Cardiac muscle cell (in vitro differentiated cells and primary cell): Measurements from ENCODE around the gene MUL1. TPM values are rescaled to one million over a fixed set of nuclear protein-coding genes. Genes with fewer than 3 reads are reported as not detected.
A peak's percentile ranks its signal among the peaks of the same experiment; 100 is the strongest.

ENCODE experiments used
- DNase-seq, 2 donors: peaks; one replicate each; pipeline versions ENCODE4 v3.0.0 to v3.0.0-alpha.2; 2010 to 2017; ENCODE audit warnings: low read depth in 1 of 2, low spot score in 1 of 2
- H3K27ac ChIP-seq: fragments of 200-600 bp; sonication (generic); 2 replicates; pipeline ENCODE4 v1.5.1; 2016
- H3K27me3 ChIP-seq: fragments of 200-600 bp; sonication (generic); 2 replicates; pipeline ENCODE4 v1.6.0; 2016; ENCODE audit warnings: control low read depth
- H3K36me3 ChIP-seq: fragments of 200-600 bp; sonication (generic); 2 replicates; pipeline ENCODE4 v1.5.1; 2016; ENCODE audit warnings: control low read depth
- H3K4me1 ChIP-seq: fragments of 200-600 bp; sonication (generic); 2 replicates; pipeline ENCODE4 v1.8.1; 2017; ENCODE audit warnings: low read depth, mild to moderate bottlenecking, mixed run types
- H3K4me3 ChIP-seq: fragments of 200-600 bp; sonication (generic); 2 replicates; pipeline ENCODE4 v1.5.1; 2016; ENCODE audit warnings: mild to moderate bottlenecking
- H3K9me3 ChIP-seq: fragments of 200-600 bp; sonication (generic); 2 replicates; pipeline ENCODE4 v1.5.1; 2017; ENCODE audit warnings: low read depth, mild to moderate bottlenecking, control low read depth
- polyA plus RNA-seq: library from polyadenylated mRNA; unstranded; fragments of >200 nt; fragmentation: Nextera tagmentation; extraction: Ambion mirVana; gene quantifications from 2 replicates; pipeline ENCODE4 v1.2.1, GENCODE V29; 2016
- total RNA-seq: library from RNA; depleted of rRNA; stranded (reverse); fragments of >200 nt; gene quantifications from 2 replicates; pipeline ENCODE4 v1.2.3, GENCODE V29; 2016
- TF ChIP-seq, protein P1 (sequence below): IDR thresholded peaks from 2 replicates; pipeline ENCODE4 v1.5.1; 2012; ENCODE audit warnings: low read depth, mild to moderate bottlenecking, low read length

MUL1 gene
- total and polyA plus RNA-seq, 2 experiments from 2014 or later = 38.1 to 45.7 TPM

DNA sequence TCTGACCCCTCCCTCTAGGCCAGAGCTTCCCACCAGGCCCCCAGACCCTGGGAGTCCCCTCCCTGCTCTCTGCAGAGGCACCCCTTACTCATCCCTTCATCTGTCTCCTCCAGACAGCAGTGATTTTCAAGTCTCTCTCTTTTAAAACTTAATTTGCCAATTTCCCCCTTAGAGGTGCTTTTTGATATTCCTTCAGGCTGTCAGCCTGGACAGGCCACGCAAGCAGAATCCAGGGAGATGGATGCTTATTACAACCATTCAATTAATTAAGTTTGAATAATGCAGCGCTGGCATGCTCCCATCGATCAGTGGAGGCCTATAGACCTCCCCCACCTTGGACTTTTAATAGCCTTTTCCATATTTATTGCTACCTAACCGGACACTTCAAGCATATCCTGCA, 28.1 kb downstream of the MUL1 start:
- H3K9me3 ChIP-seq = no peaks in the 10 kb centered on the region
- no peak overlapping the region for H3K27ac ChIP-seq
- H3K27me3 ChIP-seq = peaks cover 96% of the 10 kb centered on the region
- TF ChIP-seq, protein P1, sequence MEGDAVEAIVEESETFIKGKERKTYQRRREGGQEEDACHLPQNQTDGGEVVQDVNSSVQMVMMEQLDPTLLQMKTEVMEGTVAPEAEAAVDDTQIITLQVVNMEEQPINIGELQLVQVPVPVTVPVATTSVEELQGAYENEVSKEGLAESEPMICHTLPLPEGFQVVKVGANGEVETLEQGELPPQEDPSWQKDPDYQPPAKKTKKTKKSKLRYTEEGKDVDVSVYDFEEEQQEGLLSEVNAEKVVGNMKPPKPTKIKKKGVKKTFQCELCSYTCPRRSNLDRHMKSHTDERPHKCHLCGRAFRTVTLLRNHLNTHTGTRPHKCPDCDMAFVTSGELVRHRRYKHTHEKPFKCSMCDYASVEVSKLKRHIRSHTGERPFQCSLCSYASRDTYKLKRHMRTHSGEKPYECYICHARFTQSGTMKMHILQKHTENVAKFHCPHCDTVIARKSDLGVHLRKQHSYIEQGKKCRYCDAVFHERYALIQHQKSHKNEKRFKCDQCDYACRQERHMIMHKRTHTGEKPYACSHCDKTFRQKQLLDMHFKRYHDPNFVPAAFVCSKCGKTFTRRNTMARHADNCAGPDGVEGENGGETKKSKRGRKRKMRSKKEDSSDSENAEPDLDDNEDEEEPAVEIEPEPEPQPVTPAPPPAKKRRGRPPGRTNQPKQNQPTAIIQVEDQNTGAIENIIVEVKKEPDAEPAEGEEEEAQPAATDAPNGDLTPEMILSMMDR = no peak
- no peaks in the 10 kb centered on the region for H3K4me1 ChIP-seq
- H3K4me3 ChIP-seq = no peak overlapping the region
- no peaks in the 10 kb centered on the region for H3K36me3 ChIP-seq
- DNase-seq = no peak

DNA sequence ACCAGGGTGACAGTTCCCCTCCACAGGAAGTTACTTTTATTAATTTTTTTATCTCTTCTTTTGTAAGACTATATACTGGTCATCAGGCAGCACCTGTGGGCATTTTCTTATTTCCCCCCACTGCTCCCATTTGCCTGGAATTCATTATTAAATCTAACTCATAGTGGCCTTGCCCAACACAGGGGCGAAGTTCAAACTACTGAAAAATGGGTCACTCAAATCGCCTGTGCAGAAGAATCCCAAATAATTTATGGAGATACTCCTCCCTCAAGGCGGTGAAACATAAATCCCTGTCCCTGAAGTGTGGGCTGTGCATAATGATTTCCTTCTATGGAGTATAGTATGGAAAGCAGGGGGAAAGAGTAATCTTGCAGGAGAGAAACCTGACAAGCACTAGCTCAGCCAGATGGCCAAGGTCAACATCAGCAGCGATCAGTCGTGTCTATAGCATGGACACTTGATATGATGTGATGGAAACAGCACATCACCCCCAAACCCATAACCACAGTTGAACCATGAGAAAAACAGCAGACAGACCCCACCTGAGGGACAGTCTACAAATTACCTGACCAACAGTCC, 29.8 kb downstream of the MUL1 start:
- Histone ChIP-seq H3K36me3 (no peaks in the 10 kb centered on the region), H3K9me3 (no peaks in the 10 kb centered on the region), H3K27me3 (peaks cover 84% of the 10 kb centered on the region), H3K27ac (no peak overlapping the region), H3K4me3 (no peak overlapping the region), H3K4me1 (no peaks in the 10 kb centered on the region)
- TF ChIP-seq, protein P1 = no peak
- no peak for DNase-seq

- Histone ChIP-seq H3K27me3 (peaks cover 77% of the 10 kb centered on the region), H3K27ac (no peak overlapping the region), H3K9me3 (no peaks in the 10 kb centered on the region), H3K4me1 (no peaks in the 10 kb centered on the region), H3K4me3 (no peak overlapping the region), H3K36me3 (no peaks in the 10 kb centered on the region)
- DNase-seq = no peak
- TF ChIP-seq, protein P1 = no peak
Measured at GRCh38 chr1:20477348-20478056, 30.4 kb downstream of the MUL1 start.

DNA sequence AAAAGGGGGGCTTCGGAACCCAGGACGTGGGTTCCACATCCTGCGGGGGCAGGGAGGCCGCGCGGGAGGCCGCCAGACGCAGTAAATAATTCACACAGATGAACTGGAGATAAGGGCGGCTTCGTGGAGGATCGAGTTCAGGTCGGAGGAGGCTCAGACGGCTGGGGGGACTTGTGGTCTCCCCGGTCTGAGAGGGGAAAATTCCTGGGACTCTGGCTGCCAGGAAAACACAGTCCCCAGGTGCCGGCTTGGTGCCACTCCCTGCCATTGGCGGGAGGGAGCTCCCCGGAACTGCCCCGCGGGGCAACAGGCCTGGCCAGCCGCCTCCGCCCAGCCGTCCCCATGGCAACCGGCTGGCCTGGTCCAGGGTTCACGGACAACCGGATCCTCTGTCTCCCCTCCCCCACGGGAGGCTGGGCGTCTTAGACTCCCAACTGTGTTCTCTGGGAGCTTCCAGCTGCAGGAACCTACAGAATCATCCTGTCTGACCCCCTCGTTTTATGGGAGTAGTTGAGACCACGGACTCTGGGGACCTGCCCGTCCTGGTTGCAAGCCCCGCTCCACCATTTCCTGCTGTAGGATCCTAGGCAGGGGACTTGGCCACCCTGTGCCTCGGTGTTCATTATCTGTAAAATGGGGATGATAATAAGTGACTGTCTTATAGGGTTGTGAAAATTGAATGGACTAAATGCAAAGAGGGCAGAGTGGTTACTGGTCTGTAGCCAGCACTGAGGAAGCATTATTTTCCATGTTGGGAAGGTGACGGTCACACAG, 31.5 kb downstream of the MUL1 start:
- Histone ChIP-seq H3K4me3 (no peak overlapping the region), H3K27ac (no peak overlapping the region), H3K9me3 (no peaks in the 10 kb centered on the region), H3K36me3 (no peaks in the 10 kb centered on the region), H3K4me1 (no peaks in the 10 kb centered on the region), H3K27me3 (peaks cover 67% of the 10 kb centered on the region)
- TF ChIP-seq, protein P1 = no peak
- peak in 1 of 2 donors; percentile 69 for DNase-seq

DNA sequence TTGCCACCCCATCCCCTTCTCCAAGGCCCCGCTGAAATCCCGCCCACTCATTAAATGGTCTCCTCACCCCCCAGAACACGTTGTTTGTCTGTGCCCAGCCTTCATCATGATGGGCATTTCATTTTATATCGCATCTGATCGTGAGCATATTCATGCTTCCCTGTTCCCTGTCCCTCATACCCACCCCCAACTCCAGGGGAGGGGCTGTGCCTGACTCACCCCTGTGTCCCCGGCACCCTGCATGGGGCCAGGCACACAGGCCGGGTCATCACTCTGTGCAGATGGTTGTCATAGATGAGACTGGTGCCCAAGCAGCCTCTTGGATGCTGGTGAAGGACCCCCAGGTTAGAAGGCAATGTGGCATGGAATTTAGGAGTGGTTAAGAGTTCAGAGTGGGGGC, 33.0 kb downstream of the MUL1 start:
- peaks cover 60% of the 10 kb centered on the region for H3K27me3 ChIP-seq
- no peak for DNase-seq
- no peaks in the 10 kb centered on the region for H3K4me1 ChIP-seq
- no peak overlapping the region for H3K4me3 ChIP-seq
- H3K36me3 ChIP-seq = no peaks in the 10 kb centered on the region
- H3K27ac ChIP-seq = no peak overlapping the region
- no peaks in the 10 kb centered on the region for H3K9me3 ChIP-seq
- TF ChIP-seq, protein P1 = no peak
